HepG2 (cell line): ENCODE data around the gene RAC2. TPM values are rescaled to one million over a fixed set of nuclear protein-coding genes. Genes with fewer than 3 reads are reported as not detected.

Experiments
- AHDC1 ChIP-seq: sonication (generic); formaldehyde crosslinking; IDR thresholded peaks from 2 replicates; pipeline ENCODE4 v1.5.1; 2020; ENCODE audit warnings: mild to moderate bottlenecking, missing genetic modification reagents, borderline replicate concordance
- ARNTL ChIP-seq: sonication (generic); formaldehyde crosslinking; IDR thresholded peaks from 2 replicates; pipeline ENCODE4 v1.4.0; 2020; ENCODE audit warnings: mild to moderate bottlenecking, missing genetic modification reagents
- CAMTA2 ChIP-seq: sonication (generic); formaldehyde crosslinking; IDR thresholded peaks from 2 replicates; pipeline ENCODE4 v1.4.0; 2020; ENCODE audit warnings: mild to moderate bottlenecking, missing genetic modification reagents, borderline replicate concordance
- CREM ChIP-seq, 2 experiments: sonication (generic) in 1 of 2; formaldehyde crosslinking in 1 of 2; IDR thresholded peaks; 2 replicates each; pipeline versions ENCODE4 v1.4.0 to v1.6.1; 2016 to 2020; ENCODE audit warnings: antibody characterized with exemption in 1 of 2, mild to moderate bottlenecking in 1 of 2, missing genetic modification reagents in 1 of 2
- DDIT3 ChIP-seq: sonication (generic); formaldehyde crosslinking; IDR thresholded peaks from 2 replicates; pipeline ENCODE4 v1.4.0; 2020; ENCODE audit warnings: mild to moderate bottlenecking, missing genetic modification reagents
- HNRNPL ChIP-seq: fragments of 200-400 bp; formaldehyde crosslinking; IDR thresholded peaks from 2 replicates; pipeline ENCODE4 v1.6.1; 2017; ENCODE audit warnings: mild to moderate bottlenecking, low read depth, low read length
- KMT2A ChIP-seq: sonication (generic); formaldehyde crosslinking; IDR thresholded peaks from 2 replicates; pipeline ENCODE4 v1.4.0; 2020; ENCODE audit warnings: missing genetic modification reagents
- TBX3 ChIP-seq: fragments of 450-650 bp; IDR thresholded peaks from 2 replicates; pipeline ENCODE4 v1.6.1; 2017; ENCODE audit warnings: antibody characterized with exemption, mild to moderate bottlenecking, inconsistent platforms, borderline replicate concordance
- ZBTB1 ChIP-seq: sonication (generic); formaldehyde crosslinking; IDR thresholded peaks from 2 replicates; pipeline ENCODE4 v1.4.0; 2020; ENCODE audit warnings: missing genetic modification reagents, borderline replicate concordance
- ZBTB26 ChIP-seq: IDR thresholded peaks from 2 replicates; pipeline ENCODE4 v1.6.1; 2016; ENCODE audit warnings: missing compliant biosample characterization, missing genetic modification reagents, borderline replicate concordance
- ZNF124 ChIP-seq: sonication (generic); formaldehyde crosslinking; IDR thresholded peaks from 2 replicates; pipeline ENCODE4 v1.4.0; 2020; ENCODE audit warnings: missing genetic modification reagents
- ZNF468 ChIP-seq: sonication (generic); formaldehyde crosslinking; IDR thresholded peaks from 2 replicates; pipeline ENCODE4 v1.8.0; 2022; ENCODE audit warnings: mild to moderate bottlenecking, moderate library complexity, missing genetic modification reagents
- ZNF557 ChIP-seq: sonication (generic); formaldehyde crosslinking; IDR thresholded peaks from 2 replicates; pipeline ENCODE4 v1.4.0; 2020; ENCODE audit warnings: missing genetic modification reagents
- ZNF687 ChIP-seq: sonication (generic); formaldehyde crosslinking; IDR thresholded peaks from 2 replicates; pipeline ENCODE4 v1.5.1; 2020; ENCODE audit warnings: mild to moderate bottlenecking, missing genetic modification reagents, moderate library complexity
- ZNF800 ChIP-seq: sonication (generic); formaldehyde crosslinking; IDR thresholded peaks from 2 replicates; pipeline ENCODE4 v1.4.0; 2020; ENCODE audit warnings: missing genetic modification reagents
- polyA plus RNA-seq, 8 experiments: library from polyadenylated mRNA; depleted of rRNA in 3 of 8; stranded (reverse) in 7 of 8; unstranded in 1 of 8; fragments of >200 nt; fragmentation: Illumina TruSeq in 4 of 8; extraction: Trizol in 4 of 8; gene quantifications; 2 replicates each; pipeline versions ENCODE4 v1.2.1 to v1.2.3, GENCODE V29; 2011 to 2016; ENCODE audit warnings: low read depth in 4 of 8, missing spikeins in 1 of 8, mixed read lengths in 1 of 8; ENCODE audit not compliant: insufficient read depth in 1 of 8
- total RNA-seq, 5 experiments: library from RNA; depleted of rRNA; stranded (reverse); fragments of >200 nt; fragmentation: Illumina TruSeq; extraction: Trizol; gene quantifications; 2 replicates each; pipeline ENCODE4 v1.2.3, GENCODE V29; 2016; ENCODE audit warnings: low read depth in 1 of 5

RAC2 gene
- total and polyA plus RNA-seq, 2 of the 13 experiments (the other 11 are each of a cell fraction or from before 2014, with no cell fraction given): 0.73 TPM; not detected in 1

GRCh38 chr22:37199103-37199759 lies 44.8 kb downstream of the RAC2 start (continued):
- TF ChIP-seq ZBTB26 (CRISPR knock-in tag): no peak
- TF ChIP-seq TBX3: no peak
- peak; percentile 88 for TF ChIP-seq ZNF800
- no peak; the same call in 1 of the 2 replicates for TF ChIP-seq CAMTA2 (CRISPR knock-in tag)
- no peak for TF ChIP-seq AHDC1 (CRISPR knock-in tag)
- peak; percentile 96 for TF ChIP-seq ZNF687 (CRISPR knock-in tag)
- 0 out of 2 replicates have a peak, but pooled peaks have one; percentile 27 for TF ChIP-seq ARNTL (CRISPR knock-in tag)
- TF ChIP-seq ZBTB1: no peak
- no peak for TF ChIP-seq DDIT3 (CRISPR knock-in tag)
- TF ChIP-seq CREM (IDR thresholded peaks at IDR 0.05): no peak
- TF ChIP-seq CREM (CRISPR knock-in tag; IDR thresholded peaks at IDR 0.05): no peak
- TF ChIP-seq KMT2A (CRISPR knock-in tag): no peak
- TF ChIP-seq HNRNPL: peak; percentile 63; the same call in 1 of the 2 replicates
- TF ChIP-seq ZNF124 (CRISPR knock-in tag): no peak
- TF ChIP-seq ZNF557 (CRISPR knock-in tag): no peak; the same call in 1 of the 2 replicates
- TF ChIP-seq ZNF468 (CRISPR knock-in tag): no peak
